ENCODE measurements around the gene ARHGAP44. TPM values are rescaled to one million over a fixed set of nuclear protein-coding genes. Genes with fewer than 3 reads are reported as not detected.

ARHGAP44 gene
- total RNA-seq, 1 donor from 2014 or later, result 39.0 TPM

DNA sequence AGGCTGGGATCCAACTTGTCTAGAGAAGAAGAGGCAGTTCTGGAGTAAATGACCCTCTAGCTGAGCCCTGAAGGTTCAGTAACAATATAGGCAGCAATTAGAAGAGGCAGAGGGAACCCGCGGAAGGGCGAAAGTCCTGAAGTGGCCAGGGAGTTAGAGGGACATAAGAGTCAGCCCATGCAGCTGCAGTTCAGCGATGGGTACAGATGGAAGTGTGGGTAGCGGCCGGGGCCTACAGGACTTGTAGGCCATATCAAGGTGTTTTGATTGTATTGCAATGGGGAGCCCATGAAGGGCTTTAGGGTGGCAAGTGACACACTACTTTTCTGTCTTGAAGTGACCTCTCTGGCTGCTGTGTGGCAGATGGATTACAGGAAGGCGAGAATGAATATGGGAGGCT lies 225.5 kb downstream of the ARHGAP44 start:
- ATAC-seq, result no peak
- H3K36me3 ChIP-seq, result peaks cover 66% of the 10 kb centered on the region

DNA sequence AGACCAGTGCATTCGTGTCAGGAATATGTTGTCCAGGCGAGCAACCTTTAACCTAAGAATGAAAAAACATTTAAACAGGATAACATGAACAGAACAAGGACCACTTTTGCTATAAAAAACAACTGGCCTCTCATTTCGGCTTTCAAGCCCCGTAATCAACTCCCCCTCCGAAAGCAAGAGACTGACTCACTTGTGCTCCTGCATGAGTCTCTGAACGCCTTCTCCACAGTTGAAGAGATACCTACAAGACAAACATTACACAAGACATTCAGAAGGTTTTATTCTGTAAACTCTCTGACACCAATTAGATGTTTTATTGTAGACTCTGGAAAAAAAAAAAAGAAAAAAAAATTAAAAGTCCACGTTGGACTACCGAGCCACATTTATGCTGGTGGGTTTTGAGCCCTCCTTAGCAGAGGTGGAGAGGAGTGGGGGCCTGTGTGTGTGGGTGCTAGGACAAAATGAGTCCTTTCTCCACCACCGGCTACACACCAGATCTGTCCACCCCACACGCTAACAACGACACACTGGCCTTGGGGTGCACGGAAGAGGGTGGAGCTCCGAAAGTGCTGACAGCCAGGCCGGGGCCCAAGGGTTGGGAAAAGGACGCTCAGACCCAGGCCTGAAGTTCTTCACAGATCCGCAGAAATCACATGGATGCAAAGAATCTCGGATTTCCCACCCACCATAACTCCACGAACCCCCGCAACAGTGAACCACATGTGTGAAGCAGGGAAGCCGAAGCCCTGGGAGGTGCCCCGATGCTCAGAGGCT lies 227.8 kb downstream of the ARHGAP44 start:
- DNase-seq, result no peak
- TF ChIP-seq, protein P1, sequence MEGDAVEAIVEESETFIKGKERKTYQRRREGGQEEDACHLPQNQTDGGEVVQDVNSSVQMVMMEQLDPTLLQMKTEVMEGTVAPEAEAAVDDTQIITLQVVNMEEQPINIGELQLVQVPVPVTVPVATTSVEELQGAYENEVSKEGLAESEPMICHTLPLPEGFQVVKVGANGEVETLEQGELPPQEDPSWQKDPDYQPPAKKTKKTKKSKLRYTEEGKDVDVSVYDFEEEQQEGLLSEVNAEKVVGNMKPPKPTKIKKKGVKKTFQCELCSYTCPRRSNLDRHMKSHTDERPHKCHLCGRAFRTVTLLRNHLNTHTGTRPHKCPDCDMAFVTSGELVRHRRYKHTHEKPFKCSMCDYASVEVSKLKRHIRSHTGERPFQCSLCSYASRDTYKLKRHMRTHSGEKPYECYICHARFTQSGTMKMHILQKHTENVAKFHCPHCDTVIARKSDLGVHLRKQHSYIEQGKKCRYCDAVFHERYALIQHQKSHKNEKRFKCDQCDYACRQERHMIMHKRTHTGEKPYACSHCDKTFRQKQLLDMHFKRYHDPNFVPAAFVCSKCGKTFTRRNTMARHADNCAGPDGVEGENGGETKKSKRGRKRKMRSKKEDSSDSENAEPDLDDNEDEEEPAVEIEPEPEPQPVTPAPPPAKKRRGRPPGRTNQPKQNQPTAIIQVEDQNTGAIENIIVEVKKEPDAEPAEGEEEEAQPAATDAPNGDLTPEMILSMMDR (IDR thresholded peaks at IDR 0.05), result no peak
- intact Hi-C loops (cut with DNase I), result no loop called here
- peak overlapping the region; percentile 89 for H3K4me3 ChIP-seq
- H3K36me3 ChIP-seq, result peaks cover 43% of the 10 kb centered on the region
- H3K4me1 ChIP-seq, result peaks cover 11% of the 10 kb centered on the region
- no peaks in the 10 kb centered on the region for H3K27me3 ChIP-seq (ENCODE audit: low read depth)
- peak overlapping the region; percentile 88 for H3K27ac ChIP-seq
- H3K9me3 ChIP-seq, result no peaks in the 10 kb centered on the region
- ATAC-seq, result peak; percentile 50 to 53

More for the DNA sequence above, 225.5 kb downstream of the ARHGAP44 start:
- no peaks in the 10 kb centered on the region for H3K9me3 ChIP-seq
- peaks cover 11% of the 10 kb centered on the region for H3K4me1 ChIP-seq
- TF ChIP-seq, protein P1 (IDR thresholded peaks at IDR 0.05), result no peak
- DNase-seq, result no peak
- no peak overlapping the region for H3K27ac ChIP-seq
- H3K4me3 ChIP-seq, result no peak overlapping the region
- intact Hi-C loops (cut with DNase I), result no loop called here
- no peaks in the 10 kb centered on the region for H3K27me3 ChIP-seq (ENCODE audit: low read depth)

DNA sequence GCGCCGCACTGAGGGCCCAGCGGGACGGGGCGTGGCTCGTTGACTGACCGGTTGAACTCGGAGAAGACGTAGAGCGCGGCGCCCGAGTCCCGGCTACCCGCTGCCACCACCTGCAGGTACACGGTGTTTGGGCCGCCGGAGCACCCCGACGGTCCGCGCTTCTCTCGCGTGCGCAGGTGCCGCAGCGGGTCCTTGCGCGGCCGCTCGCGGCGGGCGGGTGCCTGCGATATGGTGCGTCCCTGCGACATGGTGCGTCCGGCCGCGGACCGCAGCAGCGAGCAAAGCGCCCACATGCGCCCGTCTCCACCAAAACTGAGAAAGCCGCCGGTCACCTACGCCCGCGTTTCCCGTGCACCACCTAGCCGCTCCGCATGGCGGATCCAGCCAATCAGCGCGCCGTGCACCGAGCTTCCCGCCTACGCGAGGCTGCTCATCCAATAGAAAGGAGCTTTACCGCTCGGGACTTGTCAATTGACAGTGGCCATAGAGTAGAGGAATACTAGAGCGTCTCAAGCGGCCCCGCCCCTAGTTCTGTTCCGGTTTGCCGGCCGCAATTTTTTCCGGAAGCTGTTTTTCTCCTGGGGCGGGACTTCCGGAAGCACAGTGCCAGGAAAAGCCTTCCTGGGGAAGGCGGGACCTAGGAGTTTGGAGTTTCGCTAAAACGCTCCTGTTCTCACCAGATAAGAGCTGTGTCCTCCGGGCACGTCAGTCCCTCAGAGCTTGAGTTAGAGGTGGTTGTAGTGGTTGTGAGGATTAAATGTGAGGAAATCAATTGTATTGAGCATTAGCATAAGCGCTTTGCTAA lies 228.6 kb downstream of the ARHGAP44 start, which contains the start of gene ELAC2:
Gene ELAC2 (minus strand): TSS at position 373 of the 805 bp plus-strand sequence. CDS start 80 bp downstream, at position 293.
- peak; percentile 100 for ATAC-seq
- intact Hi-C loops (cut with DNase I), result no loop called here
- H3K27ac ChIP-seq, result peak within 1 kb of the TSS; percentile 88

DNA sequence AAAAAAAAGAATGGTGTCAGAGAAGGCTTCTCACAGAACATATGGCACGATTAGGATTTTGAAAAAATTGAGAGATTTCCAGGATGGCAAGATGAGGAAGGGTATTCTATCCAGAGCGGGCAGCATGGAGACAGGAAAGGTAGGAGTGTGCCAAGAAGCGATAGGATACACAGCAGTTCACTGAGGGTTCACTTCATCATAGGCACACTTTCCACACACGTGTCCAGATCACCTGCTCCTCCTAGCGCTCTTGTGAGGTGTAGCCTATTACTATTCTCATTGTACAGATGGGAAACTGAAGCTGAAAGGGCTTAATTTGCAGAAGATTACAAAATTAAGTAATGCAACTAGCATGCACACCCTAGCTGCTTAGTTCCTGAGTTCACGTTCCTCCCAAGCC lies 234.7 kb downstream of the ARHGAP44 start:
- intact Hi-C loops (cut with DNase I), result no loop called here
- Histone ChIP-seq H3K4me1 (peaks cover 7% of the 10 kb centered on the region), H3K9me3 (no peaks in the 10 kb centered on the region), H3K27me3 (ENCODE audit: low read depth) (no peaks in the 10 kb centered on the region), H3K27ac (no peak overlapping the region), H3K36me3 (no peaks in the 10 kb centered on the region), H3K4me3 (no peak overlapping the region)
- no peak for DNase-seq
- TF ChIP-seq, protein P1 (IDR thresholded peaks at IDR 0.05), result no peak
- no peak for ATAC-seq

More for the DNA sequence above, 228.6 kb downstream of the ARHGAP44 start, which contains the start of gene ELAC2:
- no peaks in the 10 kb centered on the region for H3K9me3 ChIP-seq
- no peaks in the 10 kb centered on the region for H3K27me3 ChIP-seq (ENCODE audit: low read depth)
- H3K4me3 ChIP-seq, result peak within 1 kb of the TSS; percentile 89
- H3K4me1 ChIP-seq, result peaks cover 11% of the 10 kb centered on the region
- peaks cover 35% of the 10 kb centered on the region for H3K36me3 ChIP-seq
- TF ChIP-seq, protein P1 (IDR thresholded peaks at IDR 0.05), result peak; percentile 18
- DNase-seq, result peak; percentile 99

DNA sequence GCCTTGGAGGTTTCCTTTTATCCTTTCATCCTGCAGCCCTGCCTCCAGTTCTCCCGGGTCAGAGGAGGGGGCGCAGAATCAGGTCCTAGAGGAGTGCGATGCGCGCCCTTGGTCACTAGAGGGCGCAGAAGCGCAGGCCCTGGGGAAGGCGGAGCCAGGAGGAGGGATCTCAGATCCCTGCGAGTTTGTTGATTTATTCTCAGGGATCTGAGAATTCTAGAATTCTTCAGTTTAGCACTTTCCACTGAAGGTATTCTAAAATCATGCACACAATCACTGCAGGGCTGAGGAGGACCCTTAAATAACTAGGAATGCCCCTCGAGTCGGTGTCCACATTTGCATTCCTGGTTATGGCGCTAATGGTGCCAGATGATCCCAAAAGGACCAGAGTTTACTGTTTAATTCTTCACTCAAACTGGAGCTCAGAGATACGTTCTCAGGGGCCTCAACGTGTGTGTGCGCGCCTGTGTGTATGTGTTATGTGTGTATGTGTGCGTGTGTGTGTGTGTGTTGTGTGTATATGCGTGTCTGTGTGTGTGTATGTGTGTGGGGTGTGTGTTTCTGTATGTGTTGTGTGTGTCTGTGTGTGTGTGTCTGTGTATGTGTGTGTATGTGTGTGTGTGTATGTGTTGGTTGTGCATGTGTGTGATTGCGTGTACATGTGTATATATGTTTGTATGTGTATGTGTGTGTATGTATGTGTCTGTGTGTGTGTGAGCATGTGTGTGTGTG lies 235.4 kb downstream of the ARHGAP44 start:
- peaks cover 7% of the 10 kb centered on the region for H3K4me1 ChIP-seq
- ATAC-seq (peak; percentile 94 to 95), DNase-seq (peak; percentile 77)
- H3K9me3 ChIP-seq, result no peaks in the 10 kb centered on the region
- intact Hi-C loops (cut with DNase I), result no loop called here
- H3K27ac ChIP-seq, result no peak overlapping the region
- TF ChIP-seq, protein P1 (IDR thresholded peaks at IDR 0.05), result peak; percentile 95
- H3K36me3 ChIP-seq, result no peaks in the 10 kb centered on the region
- no peaks in the 10 kb centered on the region for H3K27me3 ChIP-seq (ENCODE audit: low read depth)
- H3K4me3 ChIP-seq, result peak overlapping the region; percentile 38

All from lower lobe of right lung (tissue), 2 donors.